Mesenchymal stem cell (in vitro differentiated cells and primary cell): ENCODE measurements around the gene CFAP65.

Experiments
- DNase-seq: peaks from one replicate; pipeline ENCODE4 v3.0.0-alpha.2; 2013
- H2AFZ ChIP-seq: one replicate; pipeline ENCODE4 v1.6.1; 2013; ENCODE audit warnings: low read depth, mild to moderate bottlenecking, control low read depth, inconsistent platforms, low read length, moderate library complexity
- H2AK5ac ChIP-seq: 2 replicates; pipeline ENCODE4 v1.6.1; 2013; ENCODE audit warnings: low read length, moderate library complexity, mild to moderate bottlenecking, inconsistent platforms; ENCODE audit not compliant: severe bottlenecking
- H2BK120ac ChIP-seq: one replicate; pipeline ENCODE4 v1.6.1; 2013; ENCODE audit warnings: low read depth, mild to moderate bottlenecking, inconsistent platforms, low read length, moderate library complexity
- H2BK12ac ChIP-seq, 2 experiments: one replicate each; pipeline ENCODE4 v1.6.1; 2013; ENCODE audit warnings: inconsistent platforms in 2 of 2, low read length in 2 of 2, mild to moderate bottlenecking in 2 of 2, moderate library complexity in 2 of 2, control low read depth in 1 of 2
- H2BK15ac ChIP-seq: one replicate; pipeline ENCODE4 v1.6.1; 2013; ENCODE audit warnings: mild to moderate bottlenecking, low read depth, inconsistent platforms; ENCODE audit not compliant: poor library complexity, severe bottlenecking
- H2BK5ac ChIP-seq: 2 replicates; pipeline ENCODE4 v1.6.1; 2013; ENCODE audit warnings: low read depth, mild to moderate bottlenecking, low read length, control low read depth, inconsistent platforms; ENCODE audit not compliant: poor library complexity, severe bottlenecking
- H3K14ac ChIP-seq, 2 experiments: one replicate each; pipeline ENCODE4 v1.6.1; 2013; ENCODE audit warnings: inconsistent platforms in 2 of 2, low read length in 2 of 2, control low read depth in 1 of 2, mild to moderate bottlenecking in 1 of 2, moderate library complexity in 1 of 2
- H3K18ac ChIP-seq, 2 experiments: one replicate each; pipeline ENCODE4 v1.6.1; 2013; ENCODE audit warnings: inconsistent platforms in 2 of 2, low read length in 2 of 2, control low read depth in 1 of 2, low read depth in 1 of 2, mild to moderate bottlenecking in 1 of 2
- H3K23ac ChIP-seq, 2 experiments: one replicate each; pipeline ENCODE4 v1.6.1; 2013; ENCODE audit warnings: inconsistent platforms in 2 of 2, low read length in 2 of 2, mild to moderate bottlenecking in 2 of 2, moderate library complexity in 2 of 2, control low read depth in 1 of 2
- H3K27ac ChIP-seq: 2 replicates; pipeline ENCODE4 v1.5.1; 2013; ENCODE audit warnings: mild to moderate bottlenecking, moderate library complexity, low read length, control low read depth, inconsistent platforms; ENCODE audit not compliant: poor library complexity, severe bottlenecking
- H3K27me3 ChIP-seq, 2 experiments: 2 replicates each; pipeline versions ENCODE4 v1.6.1 to v1.7.0; 2013; ENCODE audit warnings: low read length in 2 of 2, mild to moderate bottlenecking in 2 of 2, moderate library complexity in 2 of 2, control low read depth in 1 of 2, inconsistent platforms in 1 of 2; ENCODE audit not compliant: control insufficient read depth in 1 of 2, insufficient read depth in 1 of 2
- H3K36me3 ChIP-seq, 2 experiments: 2 replicates each; pipeline versions ENCODE4 v1.6.1 to v1.7.0; 2013; ENCODE audit warnings: low read length in 2 of 2, control low read depth in 1 of 2, inconsistent platforms in 1 of 2, low read depth in 1 of 2, mild to moderate bottlenecking in 1 of 2; ENCODE audit not compliant: insufficient read depth in 2 of 2, control insufficient read depth in 1 of 2
- H3K4ac ChIP-seq, 2 experiments: one replicate each; pipeline ENCODE4 v1.6.1; 2013; ENCODE audit warnings: inconsistent platforms in 2 of 2, low read length in 2 of 2, mild to moderate bottlenecking in 2 of 2, moderate library complexity in 2 of 2, control low read depth in 1 of 2, low read depth in 1 of 2
- H3K4me1 ChIP-seq: 2 replicates; pipeline ENCODE4 v1.6.1; 2013; ENCODE audit warnings: low read depth, low read length, control low read depth; ENCODE audit not compliant: control insufficient read depth, insufficient read depth
- H3K4me2 ChIP-seq: 2 replicates; pipeline ENCODE4 v1.6.1; 2013; ENCODE audit warnings: low read length, mild to moderate bottlenecking, inconsistent platforms; ENCODE audit not compliant: poor library complexity, severe bottlenecking
- H3K4me3 ChIP-seq, 2 experiments: 2 replicates each; pipeline versions ENCODE4 v1.5.1 to v1.7.0; 2013; ENCODE audit warnings: low read length in 2 of 2, mild to moderate bottlenecking in 2 of 2, control low read depth in 1 of 2, low read depth in 1 of 2; ENCODE audit not compliant: insufficient read depth in 1 of 2
- H3K79me1 ChIP-seq: replicated peaks from 2 replicates; pipeline ENCODE4 v1.6.1; 2013; ENCODE audit warnings: mild to moderate bottlenecking, control low read depth, low read length, inconsistent platforms; ENCODE audit not compliant: poor library complexity, severe bottlenecking
- H3K9ac ChIP-seq: 2 replicates; pipeline ENCODE4 v1.7.0; 2013; ENCODE audit warnings: mild to moderate bottlenecking, low read length, moderate library complexity
- H3K9me3 ChIP-seq: 2 replicates; pipeline ENCODE4 v1.7.0; 2013; ENCODE audit warnings: mild to moderate bottlenecking, low read length; ENCODE audit not compliant: control insufficient read depth
- H4K8ac ChIP-seq: one replicate; pipeline ENCODE4 v1.6.1; 2013; ENCODE audit warnings: inconsistent platforms, mild to moderate bottlenecking, low read length, moderate library complexity
- H4K91ac ChIP-seq: one replicate; pipeline ENCODE4 v1.6.1; 2013; ENCODE audit warnings: mild to moderate bottlenecking, low read length, inconsistent platforms
- WGBS: methylation state at CpG from one replicate; pipeline ENCODE4 v1.1.7; 2013; ENCODE audit warnings: mixed read lengths; 5-methylcytosine and 5-hydroxymethylcytosine counted together

The CFAP65 gene

DNA sequence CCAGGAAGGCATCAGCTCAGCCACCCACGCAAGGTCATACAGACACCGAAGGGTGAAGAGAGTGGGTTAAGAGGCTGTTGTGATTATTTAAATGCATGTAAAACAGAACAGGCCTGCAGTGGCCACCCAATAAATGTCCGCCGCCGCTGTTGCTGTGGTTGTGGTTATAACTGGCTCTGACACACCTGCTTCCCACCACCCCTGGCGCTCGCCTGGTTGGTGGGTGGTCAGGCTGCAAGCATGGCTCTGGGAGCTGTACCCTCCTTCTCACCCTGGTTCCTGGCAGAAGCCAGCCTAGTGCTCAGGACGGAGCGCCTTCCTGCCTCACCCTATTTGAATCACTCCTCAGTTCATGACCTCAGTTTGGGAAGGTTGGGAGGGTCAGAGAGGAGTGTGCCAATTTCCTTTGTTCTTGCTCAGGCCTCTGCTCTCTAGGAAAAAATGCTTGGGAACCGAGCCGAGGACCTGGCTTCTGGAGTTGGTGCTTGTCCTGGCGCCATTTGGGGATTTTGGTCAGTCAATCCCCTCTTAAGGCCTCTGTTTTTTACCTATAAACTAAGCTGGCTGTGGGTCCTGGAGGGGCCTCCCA lies 42.8 kb downstream of the CFAP65 start:
- H3K9ac ChIP-seq, result no peak overlapping the region
- 63% methylated on average over 10 of the region's 12 CpGs for WGBS
- H3K4me3 ChIP-seq, result no peak overlapping the region
- no peak overlapping the region for H2BK120ac ChIP-seq
- H3K27ac ChIP-seq, result no peak overlapping the region
- no peak overlapping the region for H2AFZ ChIP-seq
- H3K23ac ChIP-seq, result no peak overlapping the region
- no peak overlapping the region for H3K18ac ChIP-seq
- no peak for DNase-seq
- no peaks in the 10 kb centered on the region for H3K9me3 ChIP-seq
- H2BK15ac ChIP-seq, result no peak overlapping the region
- no peaks in the 10 kb centered on the region for H3K79me1 ChIP-seq
- no peaks in the 10 kb centered on the region for H3K36me3 ChIP-seq
- H2BK12ac ChIP-seq, result no peak overlapping the region
- H2BK5ac ChIP-seq, result no peak overlapping the region
- no peak overlapping the region for H2AK5ac ChIP-seq
- peaks cover 87 to 96% of the 10 kb centered on the region in 2 experiments for H3K27me3 ChIP-seq
- no peak overlapping the region for H3K14ac ChIP-seq
- H3K4me2 ChIP-seq, result no peak overlapping the region
- peaks cover 31% of the 10 kb centered on the region for H3K4me1 ChIP-seq
- H4K8ac ChIP-seq, result no peak overlapping the region
- H4K91ac ChIP-seq, result no peak overlapping the region
- no peak overlapping the region for H3K4ac ChIP-seq

DNA sequence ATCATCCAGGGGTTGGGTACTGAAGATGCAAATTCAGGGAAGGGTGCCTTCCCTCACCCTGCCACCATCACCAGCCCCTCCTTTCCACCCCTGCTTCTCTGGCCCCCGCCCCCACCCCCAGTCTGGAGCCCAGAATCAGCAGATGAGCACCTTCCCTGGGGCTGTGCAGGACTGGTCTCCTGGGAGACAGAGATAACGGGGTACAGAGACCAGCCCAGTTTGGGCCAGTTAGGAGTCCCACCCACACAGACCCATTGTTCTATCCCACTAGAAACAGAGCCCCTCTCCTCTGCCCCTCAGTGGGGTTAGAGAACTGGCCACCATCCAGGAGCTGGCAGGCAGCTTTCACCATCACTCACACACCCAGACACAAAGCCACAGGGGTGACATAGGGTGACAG lies 43.6 kb downstream of the CFAP65 start:
- no peak overlapping the region for H3K18ac ChIP-seq
- DNase-seq, result no peak

DNA sequence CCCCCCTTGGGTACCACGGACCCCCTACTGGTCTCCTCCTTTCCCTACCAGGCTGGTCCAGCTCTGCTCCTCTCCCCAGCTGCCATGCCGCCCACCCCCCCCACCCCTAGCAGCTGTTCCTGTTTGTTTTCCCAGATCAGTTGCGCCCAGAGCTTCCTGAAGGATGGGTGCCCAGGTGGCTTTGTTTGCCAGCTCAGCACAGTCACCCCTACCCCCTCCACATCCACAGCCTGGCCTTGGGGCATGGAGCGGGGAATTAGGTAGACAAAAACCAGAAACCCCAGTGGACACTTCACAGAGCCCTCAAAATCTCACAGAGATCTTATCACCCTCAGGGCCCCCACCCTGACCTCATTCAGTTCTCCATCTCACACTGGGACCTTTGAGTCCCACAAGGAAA lies 44.4 kb downstream of the CFAP65 start:
- no peak overlapping the region for H3K9ac ChIP-seq
- WGBS, result 60% methylated on average over 4 of the region's 4 CpGs
- no peaks in the 10 kb centered on the region for H3K36me3 ChIP-seq
- no peak overlapping the region for H3K18ac ChIP-seq
- H2BK120ac ChIP-seq, result no peak overlapping the region
- H2BK15ac ChIP-seq, result no peak overlapping the region
- no peak overlapping the region for H3K14ac ChIP-seq
- peaks cover 26% of the 10 kb centered on the region for H3K4me1 ChIP-seq
- no peak overlapping the region for H4K8ac ChIP-seq
- no peak overlapping the region for H3K4ac ChIP-seq
- no peak overlapping the region for H3K23ac ChIP-seq
- no peak overlapping the region for H3K4me2 ChIP-seq
- H2BK5ac ChIP-seq, result no peak overlapping the region
- H3K27me3 ChIP-seq, result peaks cover 87 to 96% of the 10 kb centered on the region in 2 experiments
- H4K91ac ChIP-seq, result no peak overlapping the region
- H2AFZ ChIP-seq, result no peak overlapping the region
- no peak overlapping the region for H2BK12ac ChIP-seq
- H3K4me3 ChIP-seq, result no peak overlapping the region
- H3K27ac ChIP-seq, result no peak overlapping the region
- no peak overlapping the region for H2AK5ac ChIP-seq
- DNase-seq, result no peak
- no peaks in the 10 kb centered on the region for H3K79me1 ChIP-seq
- H3K9me3 ChIP-seq, result no peaks in the 10 kb centered on the region

More for the DNA sequence above, 43.6 kb downstream of the CFAP65 start:
- Histone ChIP-seq H2BK120ac (no peak overlapping the region), H3K36me3 (no peaks in the 10 kb centered on the region), H3K9me3 (no peaks in the 10 kb centered on the region), H3K9ac (no peak overlapping the region), H3K4me3 (no peak overlapping the region), H3K4ac (no peak overlapping the region), H3K4me1 (peaks cover 34% of the 10 kb centered on the region), H3K79me1 (no peaks in the 10 kb centered on the region), H3K27me3 (peaks cover 87 to 96% of the 10 kb centered on the region in 2 experiments), H3K23ac (no peak overlapping the region), H3K14ac (no peak overlapping the region), H3K27ac (no peak overlapping the region), H3K4me2 (no peak overlapping the region), H2BK5ac (no peak overlapping the region), H2AFZ (no peak overlapping the region), H2AK5ac (no peak overlapping the region), H2BK12ac (no peak overlapping the region), H2BK15ac (no peak overlapping the region), H4K91ac (no peak overlapping the region), H4K8ac (no peak overlapping the region)
- WGBS, result 50% methylated on average over 2 of the region's 2 CpGs

DNA sequence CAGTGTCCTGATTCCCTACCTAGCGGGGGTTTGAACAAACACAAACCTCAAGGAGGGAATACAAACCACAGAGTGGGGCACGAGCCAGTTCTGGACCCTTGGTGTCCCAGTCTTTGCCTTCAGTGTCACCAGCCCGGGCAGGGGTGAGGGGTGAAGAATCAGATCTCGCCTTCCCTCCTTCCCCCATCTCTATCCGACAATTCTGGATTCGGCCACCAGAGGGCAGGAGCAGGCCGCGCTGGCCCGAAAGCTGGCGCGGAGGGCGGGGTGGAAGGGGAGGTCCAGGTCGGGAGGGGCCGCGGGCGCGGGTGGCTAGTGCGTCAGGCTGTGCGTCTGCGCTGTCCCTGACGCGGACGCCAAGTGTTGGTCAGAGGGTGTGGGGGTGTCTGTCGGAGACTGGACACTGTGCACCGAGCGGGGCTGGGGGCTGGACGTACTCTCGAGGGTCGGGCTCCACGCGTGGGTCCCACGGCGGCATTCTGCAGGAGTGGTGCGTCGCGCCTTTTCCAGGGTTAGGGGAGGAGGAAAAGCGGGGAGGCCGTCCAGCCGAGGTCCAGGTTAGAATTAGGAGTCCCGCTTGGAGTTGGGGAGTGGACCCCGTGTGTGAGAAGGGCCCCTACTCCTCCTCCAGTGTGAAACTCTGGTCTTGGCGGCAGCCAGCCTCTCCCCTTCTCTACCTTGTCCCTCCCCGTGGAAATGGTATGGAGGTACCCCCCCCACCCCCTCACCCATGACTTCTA lies 45.2 kb downstream of the CFAP65 start:
- Histone ChIP-seq H3K27me3 (peaks cover 87 to 98% of the 10 kb centered on the region in 2 experiments), H2AK5ac (no peak overlapping the region), H3K14ac (no peak overlapping the region), H3K4me3 (peak overlapping the region in 1 of 2 experiments; percentile 69), H4K8ac (no peak overlapping the region), H3K23ac (no peak overlapping the region), H2BK120ac (no peak overlapping the region), H3K79me1 (no peaks in the 10 kb centered on the region), H3K9me3 (no peaks in the 10 kb centered on the region), H2BK5ac (no peak overlapping the region), H2BK15ac (no peak overlapping the region), H3K4ac (no peak overlapping the region), H3K36me3 (no peaks in the 10 kb centered on the region), H2AFZ (no peak overlapping the region), H3K9ac (peak overlapping the region; percentile 58), H2BK12ac (no peak overlapping the region), H3K4me2 (no peak overlapping the region), H3K18ac (no peak overlapping the region), H3K4me1 (peaks cover 21% of the 10 kb centered on the region), H3K27ac (no peak overlapping the region), H4K91ac (no peak overlapping the region)
- DNase-seq, result peak; percentile 71
- 22% methylated on average over 37 of the region's 43 CpGs for WGBS
